GM19043 (cell line): ENCODE results near the gene EPS15.
"Not testable (repeated sequence)": the region's sequence is repeated elsewhere in the genome, so short reads cannot be mapped to it uniquely, and the experiment has no call there.

Source experiments
- ATAC-seq: cut with Tn5 transposase; IDR thresholded peaks from one replicate; pipeline ENCODE4 v1.9.1; 2021; ENCODE audit warnings: low read depth; ENCODE audit not compliant: unreplicated experiment

Gene EPS15

DNA sequence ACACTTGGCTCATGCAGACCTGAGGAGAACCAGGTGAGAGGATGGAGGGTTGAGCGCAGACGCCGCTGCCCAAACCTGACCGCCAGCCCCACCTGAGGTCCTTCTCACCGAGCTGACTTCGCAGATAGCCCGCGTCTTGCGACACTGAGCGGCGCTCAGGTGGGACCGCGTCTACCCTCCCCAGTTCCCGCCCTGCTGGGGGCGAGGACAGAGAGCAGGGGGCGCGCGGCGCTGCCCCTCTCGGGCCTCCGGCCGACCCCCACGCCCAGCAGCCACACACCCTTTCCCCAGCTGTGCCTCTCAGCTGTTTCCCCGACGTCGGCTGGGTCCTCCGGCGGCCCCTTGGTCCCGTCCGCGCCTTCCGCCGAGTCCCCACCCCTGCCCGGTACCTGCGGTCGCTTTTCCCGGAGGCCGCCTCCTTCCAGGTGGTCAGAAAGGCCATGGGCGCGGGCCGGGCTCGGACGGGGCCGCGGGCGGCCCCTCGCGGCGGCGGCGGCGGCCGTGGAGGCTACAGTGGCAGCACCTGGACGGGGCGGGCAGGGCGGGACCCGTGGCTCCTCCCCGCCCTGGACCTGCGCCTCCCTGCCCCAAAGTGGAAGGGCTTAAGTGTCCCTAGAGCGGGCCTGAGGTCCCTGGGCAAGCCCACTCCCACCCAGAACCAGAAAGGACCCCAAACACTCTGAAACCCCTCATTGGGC is 174.3 kb downstream of the EPS15 start:
- no peak for ATAC-seq

DNA sequence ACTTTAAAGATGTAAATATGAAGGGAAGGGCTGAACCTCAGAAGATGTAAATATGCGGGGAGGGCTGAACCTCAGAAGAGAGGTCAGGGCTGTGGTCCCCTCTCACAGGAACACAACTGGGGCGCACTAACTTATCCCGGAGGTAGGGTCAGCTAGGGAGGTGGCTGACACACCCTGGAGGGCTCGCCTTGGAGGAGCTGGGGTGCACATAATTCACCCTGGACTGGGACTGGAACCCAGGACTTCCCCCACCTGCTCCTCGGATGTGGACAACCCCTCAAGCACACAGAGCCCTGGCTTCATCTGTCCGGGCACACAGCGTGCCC is 174.8 kb downstream of the EPS15 start:
- ATAC-seq, result no peak

DNA sequence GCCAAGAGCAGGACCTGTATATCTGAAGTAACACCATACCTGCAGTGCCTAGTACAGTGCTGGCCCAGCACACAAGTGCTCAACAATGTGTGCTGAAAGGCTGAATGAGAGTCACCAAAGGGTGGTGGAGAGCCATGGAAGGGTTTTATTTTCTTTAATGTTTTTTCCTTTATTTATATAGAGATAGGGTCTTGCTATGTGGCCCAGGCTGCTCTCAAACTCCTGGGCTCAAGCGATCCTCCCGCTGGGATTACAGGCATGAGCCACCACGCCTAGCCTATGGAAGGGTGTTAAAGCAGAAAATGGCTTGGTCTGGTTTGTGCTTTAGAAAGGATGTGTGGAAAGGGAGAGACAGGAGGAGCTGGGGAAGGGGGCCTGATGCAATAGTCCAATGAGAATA is 175.4 kb downstream of the EPS15 start:
- ATAC-seq, result no peak

DNA sequence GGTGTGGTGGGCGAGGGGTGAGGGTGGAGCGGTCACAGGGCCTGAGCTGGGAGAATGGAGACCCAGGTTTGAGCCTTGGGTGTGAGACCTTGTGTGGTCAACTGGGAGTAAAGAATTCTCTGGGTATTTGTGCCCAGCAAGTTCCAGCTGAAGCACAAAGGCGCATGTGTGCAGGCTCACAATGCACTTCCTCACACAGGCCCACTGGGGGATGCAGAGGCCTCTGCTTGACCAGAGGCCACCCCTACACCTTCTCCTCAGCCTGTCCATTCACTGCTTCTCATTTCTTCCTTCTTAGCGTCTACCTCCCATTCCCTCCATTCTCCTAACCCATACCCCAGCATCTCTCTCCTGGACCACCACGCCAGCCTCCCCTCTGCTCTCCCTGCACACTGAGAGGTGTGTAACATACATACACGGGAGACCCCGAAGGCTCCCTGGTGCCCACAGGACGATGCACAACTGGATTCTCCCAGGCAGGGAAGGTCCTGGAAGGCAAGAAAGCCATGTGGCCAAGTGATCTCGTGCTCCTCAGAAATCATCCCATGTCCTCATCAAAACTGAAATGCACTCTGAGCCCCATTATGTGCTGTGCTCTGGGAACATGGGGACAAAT is 176.4 kb downstream of the EPS15 start:
- ATAC-seq, result no peak

DNA sequence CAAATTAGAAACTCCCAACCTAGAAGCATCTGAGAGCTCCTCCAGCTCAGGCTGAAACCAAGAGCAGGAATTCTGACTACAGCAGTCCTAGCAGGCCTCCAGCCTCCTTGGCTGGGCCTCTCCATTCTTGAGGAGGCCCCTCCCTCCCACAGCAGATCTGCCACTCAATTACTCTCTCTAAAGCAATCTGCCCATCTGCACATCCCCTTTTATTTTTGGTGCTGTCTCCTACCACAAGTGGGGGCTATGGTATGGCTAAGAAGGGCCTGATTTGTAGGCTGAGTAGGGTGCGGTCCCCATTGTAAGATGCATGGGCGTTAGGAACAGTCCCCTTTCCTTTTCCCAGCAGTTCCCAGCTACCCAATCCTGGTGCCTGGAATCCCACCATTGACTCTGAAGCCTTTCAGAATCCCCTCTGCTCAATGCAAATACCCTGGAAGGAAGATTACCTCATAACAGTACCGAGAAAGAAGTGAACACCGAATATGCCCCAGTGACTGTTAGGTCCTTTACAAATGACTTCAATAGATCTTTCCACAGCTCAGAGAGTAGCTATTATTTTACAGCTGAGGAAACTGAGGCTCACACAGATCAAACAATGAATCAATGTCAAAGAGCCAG is 177.1 kb downstream of the EPS15 start:
- ATAC-seq, result peak; percentile 52

DNA sequence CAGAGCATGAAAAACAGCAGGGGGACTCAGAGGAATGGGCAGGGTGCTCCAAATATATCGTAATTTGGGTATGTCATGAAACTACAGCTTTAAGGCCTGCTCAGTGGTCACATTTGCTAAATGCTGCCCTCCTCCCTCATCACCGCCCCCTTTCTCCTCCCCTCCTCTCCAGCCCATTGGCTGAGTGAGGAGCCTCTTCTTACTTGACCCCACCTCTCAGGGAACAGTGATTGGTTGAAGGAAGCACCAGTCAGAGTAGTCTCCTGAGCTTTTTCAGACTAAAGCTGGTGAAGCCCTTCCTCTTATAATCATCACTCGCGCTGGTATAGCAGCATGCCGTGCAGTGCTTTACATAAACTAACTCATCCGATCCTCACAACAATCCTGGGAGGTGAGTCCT is 178.7 kb downstream of the EPS15 start:
- no peak for ATAC-seq

DNA sequence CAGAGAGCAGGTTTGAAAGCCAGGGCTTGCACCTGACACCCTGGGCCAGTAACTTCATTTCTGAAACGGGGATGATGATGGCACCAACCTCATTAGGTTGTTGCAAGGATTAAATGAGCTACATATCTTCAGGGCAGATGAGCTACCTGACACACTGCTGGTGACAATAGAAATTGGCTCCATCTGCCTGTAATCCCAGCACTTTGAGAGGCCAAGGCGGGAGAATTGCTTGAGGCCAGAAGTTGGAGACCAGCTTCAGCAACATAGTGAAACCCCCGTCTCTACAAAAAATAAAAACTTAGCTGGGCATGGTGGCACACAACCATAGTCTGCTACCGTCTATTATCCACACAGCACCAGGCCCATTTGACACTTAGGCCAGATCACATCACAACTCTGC is 182.4 kb downstream of the EPS15 start:
- ATAC-seq, result no peak

DNA sequence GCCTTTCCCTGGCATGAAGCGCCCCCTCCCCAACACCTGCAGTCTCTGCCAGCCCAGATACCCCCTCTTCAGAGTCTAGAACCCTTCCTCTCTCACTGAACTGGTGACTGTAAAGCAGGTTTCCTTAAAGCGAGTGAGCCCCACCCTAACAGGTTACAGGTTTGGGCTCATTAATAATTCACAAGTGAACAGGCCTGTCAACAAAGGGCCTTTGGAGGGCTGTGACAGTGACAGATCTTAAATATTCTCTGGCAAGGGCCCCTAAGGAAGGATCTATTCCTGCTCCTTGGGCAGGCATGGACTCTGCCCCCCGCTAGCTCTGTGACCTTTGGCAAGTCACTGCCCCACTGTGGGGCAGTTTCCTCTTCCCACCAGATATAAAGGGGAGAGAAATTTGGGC is 183.1 kb downstream of the EPS15 start:
- ATAC-seq, result no peak

DNA sequence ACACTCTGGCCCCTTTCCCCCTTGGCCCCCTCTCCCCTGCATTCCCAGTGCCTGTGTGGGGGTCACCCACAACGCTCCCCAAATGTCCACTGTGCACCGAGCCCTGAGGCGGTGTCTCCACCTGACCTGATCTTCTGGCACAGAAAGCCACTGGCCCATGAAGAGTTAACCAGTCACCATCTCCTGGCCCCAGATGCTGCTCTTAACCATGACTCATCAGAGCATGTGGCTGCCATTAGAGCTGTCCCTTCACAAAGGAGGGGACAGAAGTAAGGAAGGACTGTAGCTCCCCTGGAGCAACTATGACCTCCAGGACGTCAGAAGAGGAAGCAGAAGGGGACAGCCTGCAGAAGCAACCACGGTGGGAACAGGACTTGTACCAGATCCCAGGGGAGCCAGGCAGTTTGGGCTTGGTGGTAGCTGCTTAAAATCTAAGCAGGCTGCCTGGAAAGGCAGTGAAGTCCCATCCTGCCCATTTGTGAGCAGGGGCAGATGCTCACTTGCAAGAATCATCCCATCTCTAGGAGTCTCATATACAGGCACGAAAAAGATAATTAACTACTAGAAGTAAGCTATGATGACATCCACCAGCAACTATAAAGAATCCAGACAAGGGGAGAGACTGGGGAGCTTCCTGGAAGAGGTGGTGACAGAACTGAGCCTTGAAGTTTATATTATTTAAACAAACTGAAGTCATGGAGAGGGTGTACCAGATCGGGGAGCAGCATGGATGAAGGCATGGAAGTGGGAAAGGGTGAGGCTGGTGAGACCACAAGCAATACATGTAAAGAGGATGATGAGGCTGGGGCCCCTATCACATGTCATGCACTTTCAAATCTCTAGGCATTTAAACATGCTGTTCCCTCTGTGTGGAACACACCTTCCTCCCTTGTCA is 187.6 kb downstream of the EPS15 start:
- peak; percentile 75 for ATAC-seq

DNA sequence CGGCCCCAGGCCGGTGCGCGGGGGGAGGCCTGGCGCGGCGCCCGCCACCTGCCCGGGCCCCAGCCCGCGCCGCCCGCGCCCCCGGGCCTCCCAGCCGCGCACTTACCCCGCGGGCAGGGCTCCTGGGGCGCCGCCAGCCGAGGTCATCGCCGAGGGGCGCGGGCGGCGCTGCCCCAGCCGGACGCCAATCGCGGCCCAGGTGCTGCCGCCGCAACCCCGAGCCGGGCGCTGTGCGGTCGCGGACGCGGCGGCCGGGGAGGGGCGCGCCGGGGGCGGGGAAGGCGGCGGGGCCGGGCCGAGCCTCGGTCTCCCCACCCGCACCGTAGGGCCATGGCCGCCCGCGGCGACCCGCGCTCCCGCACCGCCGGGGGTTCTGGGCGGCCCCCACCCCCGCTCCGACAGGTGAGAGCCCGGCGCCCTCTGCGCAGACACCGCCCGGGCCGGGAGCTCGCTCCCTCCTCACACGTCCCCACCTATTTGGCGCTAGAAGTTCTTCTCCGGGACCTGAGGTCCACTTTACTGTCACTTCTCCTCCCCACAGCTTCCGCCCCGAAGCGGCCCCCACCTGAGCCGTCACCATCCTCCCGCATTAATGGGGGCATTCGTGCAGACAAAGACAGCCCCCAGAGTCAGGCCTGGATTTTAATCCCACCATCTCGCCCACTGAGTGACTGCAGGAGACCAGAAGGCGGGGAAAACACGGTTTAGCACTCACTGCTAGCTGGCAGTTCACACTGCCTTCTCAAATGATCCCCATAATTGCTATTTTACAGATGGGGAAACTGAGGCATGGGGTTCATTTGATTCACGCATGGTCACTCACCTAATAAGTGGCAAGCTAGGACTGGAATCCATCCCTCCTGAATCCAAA is 188.5 kb downstream of the EPS15 start, which contains the start of gene TTC39A:
TSS of gene TTC39A (minus strand) at position 232 of the 871 bp plus-strand sequence. CDS start at position 147, 85 bp downstream.
- no peak for ATAC-seq

DNA sequence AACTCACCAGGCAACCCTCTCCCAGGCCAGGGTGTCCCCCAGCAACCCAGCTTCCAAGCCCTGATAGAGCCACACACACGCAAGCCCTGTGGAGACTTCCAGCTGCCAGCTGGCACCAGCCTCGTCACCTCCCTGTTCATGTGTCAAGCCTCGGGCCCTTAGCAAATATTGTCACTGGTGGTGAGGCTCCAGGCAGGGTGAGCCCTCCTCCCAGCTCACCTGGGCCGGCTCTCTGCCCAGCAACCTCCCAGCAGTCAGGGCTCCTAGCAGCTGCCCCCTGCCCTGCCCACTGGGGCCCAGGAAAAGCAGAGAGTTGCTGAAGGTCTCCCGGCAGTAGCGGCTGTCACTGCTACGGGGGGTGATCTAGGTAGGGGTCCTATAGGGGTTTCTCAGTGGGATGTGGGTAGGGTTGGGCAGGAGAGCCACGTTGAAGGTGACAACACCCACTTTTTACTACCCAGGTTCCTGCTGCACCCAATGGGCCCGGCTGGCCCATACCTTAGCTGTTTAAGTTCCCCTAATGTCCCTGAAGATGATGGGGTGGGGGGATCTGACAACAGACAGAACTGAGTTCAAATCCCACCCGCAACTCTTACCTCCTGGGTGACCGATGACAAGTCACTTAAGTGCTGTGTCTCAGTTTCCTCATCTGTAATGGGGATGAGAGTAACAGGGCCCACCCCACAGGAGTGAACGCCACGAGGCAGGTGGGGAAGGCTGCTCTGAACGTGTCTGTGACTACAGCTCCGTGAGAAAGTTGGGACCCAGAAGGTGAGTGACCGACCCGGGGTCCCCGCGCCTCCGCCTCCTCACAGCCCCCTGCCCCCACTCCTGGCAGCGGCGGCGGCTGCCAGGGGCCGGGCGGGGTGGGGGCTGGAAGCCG is 189.4 kb downstream of the EPS15 start:
- no peak for ATAC-seq

DNA sequence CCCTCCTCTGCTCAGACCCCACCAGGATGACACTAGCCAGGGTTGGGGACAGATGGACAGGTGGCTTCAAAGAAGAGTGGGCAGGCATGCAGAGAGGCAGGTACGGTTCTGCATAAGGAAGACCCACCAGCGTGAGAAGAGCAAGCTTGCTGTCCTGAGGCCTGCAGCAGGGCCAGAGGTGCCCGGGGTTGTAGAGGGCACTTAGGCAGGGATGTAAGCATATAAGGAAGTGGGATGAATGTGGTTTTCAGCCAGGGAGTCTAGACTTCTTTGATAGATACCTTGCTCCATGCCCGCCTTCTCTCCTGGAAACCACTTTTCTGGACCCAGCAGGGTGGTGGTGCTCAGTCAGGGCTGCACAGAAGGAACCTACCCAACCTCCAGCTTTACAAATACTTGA is 190.1 kb downstream of the EPS15 start:
- ATAC-seq, result no peak

DNA sequence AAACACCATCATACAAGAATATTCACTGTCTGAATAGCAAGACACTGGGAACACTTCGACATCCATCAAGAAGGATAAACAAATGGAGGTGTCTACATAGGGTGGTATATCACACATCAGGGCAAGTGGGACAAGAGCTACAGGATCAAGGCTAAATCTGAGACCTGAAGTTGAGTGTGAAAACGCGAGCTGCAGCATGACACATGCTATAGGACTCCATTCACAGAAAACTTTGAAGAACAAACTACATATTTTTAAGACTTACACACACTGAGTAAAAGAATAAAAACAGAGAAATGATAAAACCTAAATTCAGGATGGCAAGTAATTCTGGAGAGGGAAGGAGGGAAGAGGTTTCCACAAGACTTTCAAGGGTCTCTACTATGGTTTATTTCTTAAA is 190.8 kb downstream of the EPS15 start:
- ATAC-seq, result no peak

DNA sequence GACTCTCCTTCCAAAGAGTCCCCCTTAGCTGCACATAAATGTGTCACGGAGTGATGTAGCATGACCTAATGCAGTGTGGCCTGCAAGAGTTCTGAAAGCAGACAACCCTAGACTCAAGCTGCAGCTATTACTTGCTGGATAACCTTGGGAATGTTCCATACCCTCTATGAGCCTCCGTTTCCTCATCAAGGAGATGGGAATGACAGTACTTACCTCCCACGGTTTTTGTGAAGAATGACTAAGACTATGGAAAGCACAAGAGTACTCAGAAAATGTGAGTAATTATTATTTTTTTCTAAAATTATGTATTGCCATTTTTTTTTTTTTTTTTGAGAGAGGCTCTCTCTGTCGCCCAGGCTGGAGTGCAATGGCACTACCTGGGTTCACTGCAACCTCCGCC is 191.7 kb downstream of the EPS15 start:
- no peak for ATAC-seq

DNA sequence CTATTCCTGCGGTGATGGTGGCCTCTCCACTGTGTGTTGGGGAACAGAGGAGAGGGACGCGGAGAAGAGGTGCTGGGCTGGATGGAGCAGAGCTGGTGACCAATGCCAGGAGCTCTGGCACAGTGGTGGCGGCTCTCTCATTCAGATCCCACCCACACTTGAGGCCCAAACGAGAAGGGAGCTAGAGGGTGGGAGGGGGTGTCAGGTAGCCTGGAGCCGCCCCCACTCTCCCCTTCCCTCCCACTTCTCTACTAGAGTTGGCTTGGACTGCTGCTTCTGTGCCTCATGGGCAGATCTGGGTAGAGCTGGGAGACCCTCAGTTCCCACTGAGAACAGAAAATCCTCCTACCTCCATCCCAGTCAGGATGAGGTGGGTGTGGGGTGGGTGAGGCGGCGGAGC is 192.2 kb downstream of the EPS15 start:
- no peak for ATAC-seq

DNA sequence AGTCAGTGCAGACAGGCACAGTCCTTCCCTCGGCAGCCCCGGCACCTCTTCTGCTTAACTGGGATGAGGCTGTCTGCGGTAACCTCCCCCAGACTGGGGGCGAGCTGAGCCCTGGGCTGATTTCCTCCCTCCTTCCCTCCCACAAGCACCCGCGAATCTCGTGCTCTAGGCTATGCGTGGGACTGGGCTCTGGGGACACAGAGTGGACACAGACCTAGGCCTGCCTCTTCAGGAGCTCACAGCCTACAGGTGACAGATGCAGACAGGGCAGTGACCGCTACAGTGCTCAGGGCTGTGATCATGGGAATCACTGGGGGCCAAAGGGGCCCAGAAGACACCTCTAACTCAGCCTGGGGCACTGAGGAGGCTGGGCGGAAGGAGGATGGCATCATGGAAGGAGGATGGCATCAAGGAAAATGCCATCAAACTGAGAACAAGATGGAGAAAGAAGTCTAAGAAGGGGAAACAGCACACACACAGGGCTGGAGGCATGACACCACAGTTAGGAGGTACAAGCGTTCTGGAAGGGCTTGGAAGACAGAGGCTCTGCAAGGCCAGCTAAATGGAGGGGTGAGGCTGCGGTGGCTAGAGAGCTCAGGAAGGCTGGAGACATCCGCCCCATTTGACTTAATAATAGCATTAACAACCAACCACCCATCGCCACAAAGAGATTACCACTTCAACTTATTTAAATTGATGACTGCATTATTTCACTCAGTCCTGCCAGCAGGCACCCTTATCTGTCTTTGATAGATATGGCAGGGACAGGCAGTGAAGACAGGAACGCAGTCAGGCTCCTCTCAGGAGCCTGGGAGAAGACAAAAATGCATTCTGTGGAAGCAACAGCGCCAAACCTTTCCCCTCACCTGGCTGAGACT is 192.9 kb downstream of the EPS15 start:
- no peak for ATAC-seq

DNA sequence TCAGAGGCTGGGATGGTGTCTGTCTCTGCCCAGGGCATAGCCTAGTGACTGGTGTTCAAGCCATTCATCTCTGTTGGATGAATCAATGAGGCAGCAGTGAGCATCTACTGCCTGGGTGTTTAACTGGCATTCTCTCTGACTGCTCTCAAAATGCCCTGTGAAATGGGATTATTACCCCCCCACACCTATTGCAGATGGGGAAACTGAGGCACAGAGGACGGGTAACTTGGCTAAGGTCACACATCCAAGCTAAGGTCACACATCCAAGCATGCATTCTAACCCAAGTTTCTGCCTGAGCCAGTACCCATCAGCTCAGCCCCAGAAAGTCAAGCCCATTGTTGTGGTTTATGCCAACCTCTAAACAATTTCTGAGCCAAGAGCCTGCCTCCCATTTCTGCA is 193.7 kb downstream of the EPS15 start:
- no peak for ATAC-seq

DNA sequence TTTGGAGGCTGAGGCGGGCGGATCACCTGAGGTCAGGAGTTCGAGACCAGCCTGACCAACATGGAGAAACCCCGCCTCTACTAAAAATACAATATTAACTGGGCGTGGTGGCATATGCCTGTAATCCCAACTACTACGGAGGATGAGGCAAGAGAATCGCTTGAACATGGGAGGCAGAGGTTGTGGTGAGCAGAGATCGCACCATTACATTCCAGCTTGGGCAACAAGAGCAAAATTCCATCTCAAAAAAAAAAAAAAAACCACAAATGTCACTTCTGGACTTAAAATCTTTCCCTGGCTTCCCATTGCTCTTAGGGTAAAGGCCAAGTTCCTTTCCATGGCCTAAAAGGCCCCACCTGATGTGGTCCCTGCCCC is 194.1 kb downstream of the EPS15 start:
- ATAC-seq, result not testable (repeated sequence)
